H1 (cell line): ENCODE measurements around the gene ATP11A.

Source experiments
- CTCF ChIP-seq, 3 experiments: IDR thresholded peaks; 1 replicate in 2 of 3; 2 replicates in 1 of 3; pipeline versions ENCODE4 v1.5.1 to v1.6.1; 2011; ENCODE audit warnings: low read length in 3 of 3, mild to moderate bottlenecking in 3 of 3, inconsistent platforms in 2 of 3, low read depth in 1 of 3, moderate library complexity in 1 of 3; ENCODE audit not compliant: insufficient read depth in 1 of 3; ENCODE audit errors: control extremely low read depth in 1 of 3
- EP300 ChIP-seq, 2 experiments: IDR thresholded peaks; 1 replicate in 1 of 2; 2 replicates in 1 of 2; pipeline ENCODE4 v1.6.1; 2011 to 2012; ENCODE audit warnings: low read depth in 2 of 2, low read length in 2 of 2, mild to moderate bottlenecking in 2 of 2, borderline replicate concordance in 1 of 2, inconsistent platforms in 1 of 2, moderate library complexity in 1 of 2
- EZH2 ChIP-seq: fragments of 200-600 bp; sonication (generic); IDR thresholded peaks from 2 replicates; pipeline ENCODE4 v1.7.1; 2012; ENCODE audit warnings: low read depth, mild to moderate bottlenecking, moderate library complexity, low read length, inconsistent platforms; ENCODE audit not compliant: severe bottlenecking
- HDAC2 ChIP-seq, 2 experiments: fragments of 300-600 bp in 1 of 2; sonication (generic) in 1 of 2; IDR thresholded peaks; 2 replicates each; pipeline ENCODE4 v1.6.1; 2011 to 2012; ENCODE audit warnings: low read depth in 2 of 2, low read length in 2 of 2, mild to moderate bottlenecking in 2 of 2, moderate library complexity in 2 of 2, borderline replicate concordance in 1 of 2, inconsistent platforms in 1 of 2
- POLR2A ChIP-seq, 2 experiments: IDR thresholded peaks; 1 replicate in 1 of 2; 2 replicates in 1 of 2; pipeline ENCODE4 v1.6.1; 2011; ENCODE audit warnings: low read depth in 2 of 2, low read length in 2 of 2, mild to moderate bottlenecking in 2 of 2; ENCODE audit errors: control extremely low read depth in 1 of 2
- POLR2AphosphoS5 ChIP-seq: IDR thresholded peaks from 2 replicates; pipeline ENCODE4 v1.6.1; 2011; ENCODE audit warnings: low read depth, low read length
- SRF ChIP-seq: IDR thresholded peaks from 2 replicates; pipeline ENCODE4 v1.6.1; 2011; ENCODE audit warnings: mild to moderate bottlenecking, low read depth, low read length, moderate library complexity
- TAF1 ChIP-seq: IDR thresholded peaks from 2 replicates; pipeline ENCODE4 v1.6.1; 2011; ENCODE audit warnings: mild to moderate bottlenecking, low read depth, low read length
- ZNF274 ChIP-seq: IDR thresholded peaks from 2 replicates; pipeline ENCODE4 v1.7.0; 2012; ENCODE audit warnings: low read length, borderline replicate concordance; ENCODE audit errors: extremely low read depth

- TF ChIP-seq TAF1 (no peak), EP300 (IDR thresholded peaks at IDR 0.05; ENCODE audit: borderline replicate concordance in 1 of 2, low read depth in 2 of 2, low read length in 2 of 2) (no peak), HDAC2 (IDR thresholded peaks at IDR 0.05; ENCODE audit: borderline replicate concordance in 1 of 2, low read depth in 2 of 2, low read length in 2 of 2) (no peak), ZNF274 (no peak), CTCF (IDR thresholded peaks at IDR 0.05; ENCODE audit: control extremely low read depth in 1 of 3, insufficient read depth in 1 of 3, low read depth in 1 of 3, low read length in 3 of 3) (no peak), SRF (no peak), POLR2AphosphoS5 (no peak), POLR2A (IDR thresholded peaks at IDR 0.05; ENCODE audit: control extremely low read depth in 1 of 2, low read depth in 2 of 2, low read length in 2 of 2) (no peak), EZH2 (no peak)
Observed at GRCh38 chr13:112696869-112697465, 7.1 kb downstream of the ATP11A start.
